Vagina (tissue), 2 donors: ENCODE results near the gene MAPRE2.

Experiments
- CTCF ChIP-seq, 3 experiments: fragments of 450-650 bp in 2 of 3; fragments of 200-600 bp in 1 of 3; sonication (generic) in 1 of 3; IDR thresholded peaks; one replicate each; pipeline ENCODE4 v1.5.1; 2017 to 2019; ENCODE audit warnings: antibody characterized with exemption in 3 of 3, mild to moderate bottlenecking in 2 of 3, moderate library complexity in 2 of 3
- POLR2A ChIP-seq, 2 donors: fragments of 450-650 bp; IDR thresholded peaks; one replicate each; pipeline ENCODE4 v1.6.1; 2017; ENCODE audit warnings: antibody characterized with exemption in 2 of 2, mild to moderate bottlenecking in 2 of 2, moderate library complexity in 2 of 2

GRCh38 chr18:35138773-35139172 lies 97.6 kb downstream of the MAPRE2 start:
- TF ChIP-seq POLR2A (IDR thresholded peaks at IDR 0.05) (no peak), CTCF (IDR thresholded peaks at IDR 0.05) (no peak)
